Keratinocyte (primary cell): ENCODE measurements around the gene FBLN7.

Experiments used
- CTCF ChIP-seq, 3 experiments: IDR thresholded peaks in 1 of 3; conservative IDR thresholded peaks in 1 of 3; optimal IDR thresholded peaks in 1 of 3; 2 replicates in 2 of 3; 3 replicates in 1 of 3; pipeline versions ENCODE3 to v1.5.1; 2011; ENCODE audit warnings: low read length in 3 of 3, mild to moderate bottlenecking in 3 of 3, moderate library complexity in 2 of 3, control low read depth in 1 of 3, inconsistent platforms in 1 of 3; ENCODE audit not compliant: insufficient read depth in 2 of 3; ENCODE audit errors: extremely low read depth in 1 of 3
- EZH2 ChIP-seq: IDR thresholded peaks from one replicate; pipeline ENCODE4 v1.6.1; 2012; ENCODE audit warnings: inconsistent platforms, mild to moderate bottlenecking, low read length, moderate library complexity

- TF ChIP-seq CTCF (optimal IDR thresholded peaks at IDR 0.05 in 1 of 3, IDR thresholded peaks at IDR 0.05 in 1 of 3, conservative IDR thresholded peaks at IDR 0.05 in 1 of 3; ENCODE audit: extremely low read depth in 1 of 3, insufficient read depth in 2 of 3, low read length in 3 of 3) (no peak), EZH2 (no peak)
These were observed 92.2 kb downstream of the FBLN7 start for GRCh38 chr2:112230371-112230770.
